GM19240 (cell line): ENCODE data around the gene UACA.

Source experiments
- DNase-seq: peaks from one replicate; pipeline ENCODE4 v3.0.0; 2011; ENCODE audit warnings: low spot score; ENCODE audit not compliant: insufficient read length

Gene UACA

GRCh38 chr15:70788114-70789049 lies 25.0 kb upstream of the UACA start:
- DNase-seq: no peak

GRCh38 chr15:70786996-70787395 lies 23.6 kb upstream of the UACA start:
- DNase-seq: no peak

GRCh38 chr15:70783610-70784022 lies 20.3 kb upstream of the UACA start:
- no peak for DNase-seq

GRCh38 chr15:70783041-70783440 lies 19.7 kb upstream of the UACA start:
- DNase-seq: no peak

GRCh38 chr15:70781236-70781635 lies 17.9 kb upstream of the UACA start:
- DNase-seq: no peak

GRCh38 chr15:70778258-70779076 lies 15.1 kb upstream of the UACA start:
- DNase-seq: no peak

- no peak for DNase-seq
These were observed 14.0 kb upstream of the UACA start for GRCh38 chr15:70777170-70777926.

GRCh38 chr15:70775160-70775559 lies 11.8 kb upstream of the UACA start:
- no peak for DNase-seq

- no peak for DNase-seq
These were observed 9.0 kb upstream of the UACA start for GRCh38 chr15:70772402-70772801.

GRCh38 chr15:70770863-70771262 lies 7.5 kb upstream of the UACA start:
- no peak for DNase-seq

GRCh38 chr15:70768257-70768883 lies 5.0 kb upstream of the UACA start:
- no peak for DNase-seq

- DNase-seq: no peak
These were observed 4.3 kb upstream of the UACA start for GRCh38 chr15:70767667-70768066.

GRCh38 chr15:70766597-70766996 lies 3.2 kb upstream of the UACA start:
- DNase-seq: no peak

- no peak for DNase-seq
These were observed 2.3 kb upstream of the UACA start for GRCh38 chr15:70765504-70766281.

- DNase-seq: no peak
These were observed 782 bp upstream of the UACA start for GRCh38 chr15:70763950-70764730.

GRCh38 chr15:70762469-70763119 lies 764 bp downstream of the UACA start:
- no peak for DNase-seq

- no peak for DNase-seq
These were observed 1.4 kb downstream of the UACA start for GRCh38 chr15:70761931-70762468.

- no peak for DNase-seq
These were observed 2.3 kb downstream of the UACA start for GRCh38 chr15:70761046-70761445.
